HG03342 (cell line): ENCODE measurements around the gene FRY.
"Not testable (repeated sequence)": the region's sequence is repeated elsewhere in the genome, so short reads cannot be mapped to it uniquely, and the experiment has no call there.

Experiments used
- ATAC-seq: cut with Tn5 transposase; IDR thresholded peaks from one replicate; pipeline ENCODE4 v1.9.1; 2021; ENCODE audit warnings: mild to moderate bottlenecking, moderate library complexity; ENCODE audit not compliant: unreplicated experiment

Gene FRY

DNA sequence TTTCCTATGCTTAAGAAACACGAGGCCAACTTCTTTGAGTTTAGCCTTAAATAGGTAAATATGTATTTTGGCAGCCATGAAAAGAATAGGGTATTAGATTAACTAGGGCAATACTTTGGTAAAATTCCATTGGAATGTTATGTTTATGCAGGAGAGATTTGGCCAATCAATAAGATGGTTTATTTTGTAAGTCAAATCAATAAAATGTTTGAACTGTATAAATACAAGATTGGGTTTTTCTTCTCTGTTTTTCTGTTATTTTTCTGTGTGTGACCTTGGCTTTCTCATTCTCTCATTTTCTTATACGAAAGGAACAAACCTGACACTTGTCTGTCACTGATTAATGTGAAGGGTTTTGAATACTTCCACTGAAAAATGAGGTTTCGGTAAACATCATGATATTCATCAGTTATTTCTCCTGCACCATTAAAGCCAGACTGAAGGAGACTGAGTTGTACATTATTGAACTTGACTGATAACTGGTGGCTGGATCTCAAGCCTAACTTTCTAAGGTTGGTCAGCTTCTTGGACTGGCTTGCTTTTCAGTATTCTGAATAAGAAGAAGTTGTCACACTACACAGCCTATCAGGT, 8.6 kb downstream of the FRY start:
- ATAC-seq: no peak

DNA sequence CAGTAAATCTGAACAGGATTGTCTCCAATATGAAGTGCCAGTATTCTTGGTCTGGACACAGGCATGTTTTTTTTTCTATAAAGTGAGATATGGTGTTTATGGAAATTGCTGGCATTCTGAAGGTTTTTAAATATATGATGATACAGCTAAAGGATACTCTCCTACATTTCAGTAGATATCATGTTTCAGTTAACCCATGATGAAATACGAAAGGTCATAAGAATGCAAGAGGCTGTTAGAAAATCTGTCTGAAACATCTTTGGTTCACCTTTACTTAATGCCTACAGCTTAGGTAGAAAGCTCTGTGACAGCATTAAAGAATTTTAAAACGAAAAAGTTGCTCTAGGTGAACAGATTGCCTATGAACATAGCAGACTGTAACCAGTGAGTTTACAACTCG, 9.1 kb downstream of the FRY start:
- ATAC-seq: no peak

DNA sequence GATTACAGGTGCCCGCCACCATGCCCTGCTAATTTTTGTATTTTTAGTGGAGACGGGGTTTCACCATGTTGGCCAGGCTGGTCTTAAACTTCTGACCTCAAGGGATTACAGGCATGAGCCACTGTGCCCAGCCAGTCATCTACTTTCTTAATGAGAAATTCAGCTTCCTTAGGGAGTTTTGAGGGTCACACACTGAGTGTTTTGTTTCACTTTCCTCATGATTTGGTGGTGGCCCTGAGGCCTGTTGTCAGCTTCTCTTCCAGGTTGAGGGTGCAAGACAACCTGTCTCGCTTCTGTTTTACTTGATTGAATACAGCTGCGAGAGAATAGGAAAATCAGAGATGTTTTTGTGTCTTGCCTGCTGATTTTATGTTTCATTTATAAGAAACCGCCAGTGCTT, 9.9 kb downstream of the FRY start:
- peak; percentile 78 for ATAC-seq

DNA sequence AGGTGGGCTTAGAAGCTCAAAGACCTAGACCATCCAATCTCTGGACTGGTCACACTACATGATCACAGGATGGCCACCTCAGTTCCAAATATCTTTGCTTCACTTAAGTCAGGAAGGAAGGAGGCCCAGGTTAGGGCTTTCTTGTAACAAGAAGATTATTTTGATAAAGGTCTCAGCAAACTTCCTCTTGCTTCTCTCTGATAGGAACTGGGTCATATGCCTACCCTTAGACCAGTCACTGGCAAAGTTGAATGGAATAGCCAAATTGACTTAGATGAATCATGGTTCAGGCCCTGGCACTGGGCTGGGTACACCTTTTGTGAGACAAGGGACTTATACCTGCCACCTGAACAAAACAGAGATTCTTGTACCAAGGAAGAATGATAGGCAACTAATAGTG, 11.0 kb downstream of the FRY start:
- no peak for ATAC-seq

DNA sequence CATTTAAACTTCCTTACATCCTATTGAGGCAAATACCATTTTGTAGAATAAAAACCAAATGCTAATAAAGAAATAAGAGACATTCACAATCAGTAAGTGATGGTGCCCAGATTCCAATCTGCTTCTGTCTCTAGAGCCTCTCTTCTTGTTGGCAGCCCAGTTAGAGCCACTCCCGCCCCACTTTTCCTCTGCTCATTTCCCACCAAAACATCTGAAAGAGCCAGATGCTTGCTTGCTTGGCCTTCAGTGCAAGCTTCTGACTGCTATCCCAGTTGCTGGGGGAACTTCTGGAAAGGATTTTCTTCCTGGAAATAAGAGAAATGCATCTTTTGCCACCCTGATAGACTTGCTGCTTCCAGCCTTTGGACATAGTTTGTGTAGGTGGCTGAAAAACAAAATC, 12.9 kb downstream of the FRY start:
- ATAC-seq: no peak

DNA sequence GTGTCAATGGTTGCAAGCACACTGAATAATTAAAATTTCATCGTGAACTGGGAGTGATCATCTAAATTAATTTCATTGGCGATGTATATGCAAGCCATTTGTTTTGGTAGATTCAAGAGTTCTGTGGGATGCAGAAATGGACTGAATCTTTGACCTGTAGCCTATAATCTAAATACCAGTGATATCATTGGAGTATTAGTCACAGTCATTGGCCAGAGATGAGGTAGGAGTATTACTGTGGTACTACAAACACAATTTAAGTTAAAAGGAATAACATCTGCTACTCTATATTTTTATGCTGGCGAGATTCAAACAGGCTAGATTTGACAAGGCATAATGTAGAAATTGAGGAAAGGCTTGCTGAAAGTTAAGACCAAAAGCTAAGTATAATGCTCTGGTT, 14.0 kb downstream of the FRY start:
- ATAC-seq: no peak

DNA sequence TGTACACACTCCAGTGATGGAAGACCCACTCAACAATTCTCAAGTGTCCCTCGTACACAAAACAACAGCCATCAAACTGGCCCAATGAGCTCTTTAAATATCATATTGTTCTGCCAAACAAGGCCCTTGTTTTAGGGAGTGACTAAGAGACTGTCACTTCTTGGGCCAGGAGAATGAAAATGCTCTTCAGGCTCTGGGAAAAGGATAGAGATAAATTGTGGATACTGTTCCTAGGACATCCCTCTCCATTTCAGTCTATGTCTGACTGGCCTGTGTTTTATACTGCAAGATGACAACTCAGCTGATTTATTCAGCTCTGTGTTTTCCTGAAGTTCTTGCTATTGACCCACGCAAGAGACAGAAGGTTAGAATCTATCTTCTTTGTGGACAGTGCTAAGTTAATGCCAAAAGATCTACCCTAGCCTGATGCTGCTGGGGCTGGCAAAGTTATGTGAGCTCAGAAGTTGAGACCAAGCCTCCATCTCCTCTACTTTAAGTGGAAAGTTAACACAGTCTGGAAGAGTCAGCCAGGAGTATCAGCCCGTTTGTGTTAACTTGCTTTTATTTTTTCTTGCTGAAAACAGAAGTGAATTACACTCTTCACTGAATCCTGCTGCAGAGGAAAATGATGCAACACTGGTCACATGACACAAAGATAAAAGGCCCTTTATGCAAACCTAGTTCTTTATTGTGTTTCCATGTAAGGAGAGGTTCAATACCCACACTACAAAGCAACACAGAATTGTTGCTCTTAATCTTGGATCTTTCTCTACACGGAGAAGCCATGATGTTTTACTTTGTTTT, 14.6 kb downstream of the FRY start:
- ATAC-seq: no peak

DNA sequence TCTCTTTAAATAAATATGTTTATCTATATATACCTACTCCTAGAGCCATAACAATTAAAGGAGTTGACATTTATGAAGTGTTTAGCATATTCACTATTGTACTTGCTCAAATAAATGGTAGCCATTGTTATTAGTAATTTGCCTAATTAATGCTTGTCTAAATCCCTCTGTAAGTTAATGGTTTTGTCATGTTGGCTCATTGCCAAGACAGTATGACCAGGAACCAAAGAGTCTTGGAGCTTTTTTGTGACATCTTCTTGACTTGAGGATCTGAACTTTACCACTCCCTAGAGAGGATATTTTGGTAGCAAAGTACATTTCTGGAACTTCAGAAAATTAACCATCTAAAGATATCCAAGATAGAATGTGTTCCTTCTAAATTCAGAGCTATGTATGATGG, 15.5 kb downstream of the FRY start:
- ATAC-seq: no peak

DNA sequence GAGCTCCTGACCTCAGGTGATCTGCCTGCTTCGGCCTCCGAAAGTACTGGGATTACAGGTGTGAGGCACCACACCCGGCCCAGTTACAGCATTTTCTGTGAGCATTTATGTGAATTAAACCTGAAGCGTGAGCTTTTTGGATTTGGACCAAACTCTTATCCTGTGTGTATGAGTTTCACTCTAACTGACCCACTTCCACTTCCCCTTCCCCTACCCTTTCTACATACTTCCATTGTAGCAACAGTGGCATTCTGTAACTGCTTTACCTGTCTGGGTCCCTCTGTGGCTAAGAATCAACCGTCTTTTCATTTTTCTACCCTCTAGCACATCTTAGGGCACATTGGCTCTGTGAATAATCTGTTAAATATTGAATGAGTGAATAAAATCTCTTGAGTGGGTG, 16.2 kb downstream of the FRY start:
- no peak for ATAC-seq

DNA sequence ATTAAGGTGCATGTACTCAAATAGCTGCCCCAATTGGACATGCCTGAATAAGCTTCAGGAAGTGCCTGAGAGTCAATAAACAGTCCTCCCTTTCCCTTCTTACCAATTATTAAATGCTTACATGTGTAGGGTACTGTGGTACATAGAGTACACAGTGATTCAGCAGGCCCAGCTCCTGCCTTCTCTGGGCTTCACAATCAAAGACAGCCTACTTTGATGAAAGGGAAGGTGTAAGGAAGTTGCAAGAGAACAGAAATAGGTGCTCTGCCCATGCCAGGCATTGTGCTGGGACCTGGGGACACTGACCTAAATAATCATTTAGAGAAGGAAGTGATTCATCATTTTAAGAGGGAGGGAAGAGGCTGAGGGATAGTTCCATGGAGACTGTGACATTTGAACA, 17.2 kb downstream of the FRY start:
- no peak for ATAC-seq

DNA sequence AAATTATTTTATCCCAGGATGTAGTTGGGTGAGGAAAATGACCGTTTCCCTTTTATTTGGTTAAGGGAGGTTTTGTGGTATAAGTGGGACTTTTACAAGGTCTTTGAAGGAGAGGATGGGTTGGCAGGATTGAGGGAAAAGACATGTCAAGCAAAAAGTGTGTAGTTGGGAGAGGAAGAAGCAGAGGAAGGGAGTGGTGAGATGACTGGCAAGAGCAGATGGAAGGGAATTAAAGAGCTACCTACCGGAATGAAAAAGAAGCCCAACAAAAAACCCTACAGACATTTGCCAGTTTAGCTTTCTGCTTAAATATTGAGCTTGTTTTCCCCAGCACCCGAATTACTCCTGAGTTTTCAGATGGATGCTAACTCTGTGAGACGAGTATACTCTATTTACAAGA, 19.6 kb downstream of the FRY start:
- ATAC-seq: no peak

DNA sequence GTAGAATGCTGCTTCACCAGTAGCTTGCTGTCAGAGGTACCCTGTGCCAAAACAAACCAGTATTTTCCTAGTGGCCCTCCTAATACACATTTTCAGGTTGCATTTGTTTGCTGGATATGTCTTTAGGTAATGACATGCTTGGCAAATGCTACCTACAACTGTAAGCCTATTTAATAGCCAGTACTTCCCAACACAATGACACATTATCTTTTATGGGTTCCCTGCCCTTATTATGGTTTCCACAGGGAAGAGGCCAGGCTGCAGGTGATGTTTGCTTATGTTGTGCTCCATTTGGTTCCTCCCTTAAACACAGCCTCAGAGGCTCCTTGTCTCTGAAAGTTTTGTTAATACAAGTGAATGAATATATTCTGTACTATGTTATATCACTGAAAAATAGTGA, 24.7 kb downstream of the FRY start:
- no peak for ATAC-seq

DNA sequence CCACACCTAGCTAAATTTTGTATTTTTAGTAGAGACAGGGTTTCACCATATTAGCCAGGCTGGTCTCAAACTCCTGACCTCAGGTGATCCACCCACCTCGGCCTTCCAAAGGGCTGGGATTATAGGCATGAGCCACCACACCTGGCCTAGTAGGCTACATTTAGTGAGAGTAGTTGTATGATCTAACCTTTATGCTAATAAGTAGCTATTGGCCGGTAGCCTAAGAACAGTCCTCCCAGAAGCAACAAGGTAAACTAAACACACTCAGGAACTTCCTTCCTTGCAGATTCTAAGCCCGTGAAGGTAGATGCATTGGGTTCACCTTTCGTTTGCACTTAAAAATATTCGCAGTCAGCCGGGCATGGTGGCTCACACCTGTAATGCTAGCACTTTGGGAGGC, 25.8 kb downstream of the FRY start:
- ATAC-seq: not testable (repeated sequence)

DNA sequence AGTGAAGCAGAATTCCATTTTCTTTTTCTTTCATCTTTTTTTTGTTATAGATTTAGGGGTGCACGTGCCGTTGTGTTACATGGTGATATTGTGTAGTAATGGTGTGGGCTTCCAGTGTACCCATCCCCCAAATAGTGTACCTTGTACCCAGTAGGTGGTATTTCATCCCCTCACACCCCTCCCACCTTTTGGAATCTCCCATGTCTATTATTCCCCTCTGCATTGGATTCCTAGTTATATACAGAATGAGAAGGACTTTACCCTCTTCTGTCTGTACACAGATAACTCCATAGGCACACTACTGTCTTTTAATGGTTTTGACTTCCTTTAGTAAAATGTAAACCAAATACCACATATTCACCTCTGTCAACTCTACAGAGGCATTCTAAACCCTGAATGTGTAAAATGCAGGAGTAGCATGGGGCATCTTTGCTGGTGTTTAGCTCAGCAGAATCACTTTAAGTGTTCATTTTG, 28.0 kb downstream of the FRY start:
- no peak for ATAC-seq

DNA sequence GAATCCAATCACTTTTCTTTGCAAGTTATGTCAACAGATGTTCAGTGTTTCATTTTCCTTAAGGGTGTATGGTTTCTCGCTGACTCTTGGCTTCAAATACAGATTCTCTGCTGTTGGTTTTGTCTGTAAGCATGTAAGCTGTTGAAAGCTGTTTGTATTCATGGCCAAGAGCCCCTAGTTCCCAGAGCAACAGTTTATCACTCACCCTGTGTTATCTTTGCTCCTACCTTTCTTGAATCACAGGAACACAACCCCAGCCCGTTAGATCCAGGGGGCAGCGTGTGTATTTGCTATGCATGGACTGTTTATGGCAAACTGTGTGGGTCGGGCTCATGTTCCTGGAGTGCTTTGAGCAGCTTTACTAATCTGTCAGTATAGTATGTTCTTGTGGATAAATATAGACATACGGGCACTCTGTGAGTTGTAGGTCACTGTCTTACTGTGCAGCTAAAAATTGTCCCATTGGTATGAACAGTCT, 28.9 kb downstream of the FRY start:
- ATAC-seq: no peak

DNA sequence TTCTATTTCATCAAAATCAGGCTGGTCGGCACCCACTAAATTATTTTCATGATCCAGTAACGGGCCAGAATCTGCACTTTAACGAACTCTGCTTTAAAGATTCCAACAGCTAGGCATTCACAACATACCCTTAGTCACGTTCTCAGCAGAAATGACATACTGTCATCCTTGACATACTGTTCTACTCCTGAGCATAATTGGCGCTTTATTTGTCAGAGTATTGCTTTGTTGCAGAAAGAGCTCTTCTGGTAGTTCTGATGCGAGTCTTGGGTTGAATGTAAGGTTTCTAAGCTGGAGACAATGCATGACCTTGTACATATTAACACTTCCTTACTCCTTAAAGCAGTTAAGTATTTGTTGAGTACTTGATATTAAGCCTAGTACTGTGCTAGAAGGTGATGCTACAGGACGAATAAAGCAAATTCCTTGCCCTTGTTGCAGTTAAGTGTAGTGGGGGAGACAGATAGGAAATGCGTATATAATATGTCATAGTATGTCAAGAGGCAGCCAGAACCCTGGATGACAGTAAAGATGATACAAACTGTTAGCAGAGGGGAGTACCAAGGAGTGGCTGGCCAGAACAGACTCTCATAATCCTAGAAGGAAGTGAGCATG, 32.2 kb downstream of the FRY start:
- ATAC-seq: no peak

DNA sequence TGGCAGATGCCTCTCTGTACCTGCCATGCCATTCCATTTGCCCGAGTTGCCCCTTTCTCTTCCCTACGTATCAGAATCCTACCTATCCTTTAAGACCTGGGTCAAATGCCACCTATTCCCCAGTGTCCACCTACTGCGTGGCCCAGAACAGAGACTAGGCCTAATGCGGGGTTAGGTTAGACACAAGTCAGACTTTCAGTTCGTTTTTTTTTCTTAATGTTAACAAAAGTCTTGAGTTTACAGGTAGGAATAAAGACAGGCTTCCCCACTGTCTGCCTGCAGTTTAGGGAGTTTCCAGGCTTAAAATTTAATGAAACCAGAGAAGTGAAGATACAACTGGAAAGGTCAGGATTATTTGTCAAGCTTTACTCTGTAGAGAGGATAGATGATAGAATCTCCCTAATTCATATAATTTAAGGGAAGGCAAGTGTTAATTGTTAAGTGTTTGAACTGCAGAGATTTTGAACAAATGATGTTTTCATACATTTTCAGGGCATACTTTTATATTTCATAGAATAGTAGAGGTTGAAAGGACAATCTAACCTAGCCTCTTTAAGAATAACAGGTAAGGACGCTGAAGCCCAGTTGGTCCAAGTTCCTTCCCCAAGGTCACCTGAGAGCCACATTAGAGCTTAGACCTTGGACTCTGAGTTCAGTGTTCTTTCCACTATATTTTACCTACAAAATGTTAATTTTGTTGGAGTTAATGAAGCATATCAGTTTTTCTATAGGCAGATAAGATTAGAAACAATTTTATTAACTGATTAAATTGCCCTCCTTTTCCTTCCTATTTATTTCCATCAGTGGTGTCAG, 35.8 kb downstream of the FRY start:
- ATAC-seq: no peak

DNA sequence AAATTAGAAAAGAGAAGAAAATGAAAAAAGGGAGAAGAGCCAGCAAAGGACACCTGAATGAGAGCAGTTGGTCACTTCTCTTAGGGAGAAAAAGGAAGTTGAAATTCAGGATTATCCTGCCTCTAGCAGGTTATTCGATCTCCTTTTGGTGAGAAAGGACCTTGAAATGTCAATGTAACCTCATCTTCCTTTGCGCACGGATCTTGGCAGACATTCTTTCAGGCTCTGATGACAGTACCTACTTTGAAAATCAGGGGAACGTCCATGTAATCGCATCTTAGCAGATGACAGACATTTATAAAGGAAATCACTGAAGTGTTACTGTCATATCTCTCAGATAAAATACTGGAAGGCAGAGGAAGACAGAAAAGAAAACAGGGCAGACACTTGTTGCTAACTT, 36.7 kb downstream of the FRY start:
- no peak for ATAC-seq

DNA sequence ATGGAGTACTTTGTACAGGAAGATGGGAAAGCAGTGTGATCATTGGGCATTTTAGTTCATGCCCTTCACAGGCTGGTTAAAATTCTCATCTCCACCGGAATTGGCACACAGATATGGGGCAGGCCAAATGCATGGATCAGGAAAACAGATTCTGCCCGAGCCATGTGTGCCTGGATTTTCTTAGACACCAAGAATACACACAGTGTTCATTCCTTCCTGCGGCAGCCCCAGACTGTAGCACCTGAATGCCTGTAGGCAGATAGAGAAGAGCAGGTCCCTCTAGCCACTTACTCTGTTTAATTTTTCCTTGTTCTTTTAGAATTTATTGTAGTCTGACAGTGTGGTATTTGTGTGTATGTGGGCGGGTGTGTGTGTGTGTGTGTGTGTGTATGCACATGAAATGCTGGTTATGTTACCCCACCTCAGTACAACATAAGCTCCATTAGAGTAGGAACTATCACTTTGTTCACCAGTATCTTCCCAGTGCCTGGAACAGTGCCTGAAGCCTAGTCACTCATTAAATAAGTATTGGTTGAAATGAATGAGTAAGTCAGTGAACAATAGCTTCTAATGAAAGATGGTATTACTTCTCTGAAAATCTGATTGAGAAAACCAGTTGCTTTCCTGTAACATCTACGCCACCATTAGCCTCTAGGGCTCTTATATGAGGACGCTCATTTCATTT, 41.7 kb downstream of the FRY start:
- ATAC-seq: no peak

DNA sequence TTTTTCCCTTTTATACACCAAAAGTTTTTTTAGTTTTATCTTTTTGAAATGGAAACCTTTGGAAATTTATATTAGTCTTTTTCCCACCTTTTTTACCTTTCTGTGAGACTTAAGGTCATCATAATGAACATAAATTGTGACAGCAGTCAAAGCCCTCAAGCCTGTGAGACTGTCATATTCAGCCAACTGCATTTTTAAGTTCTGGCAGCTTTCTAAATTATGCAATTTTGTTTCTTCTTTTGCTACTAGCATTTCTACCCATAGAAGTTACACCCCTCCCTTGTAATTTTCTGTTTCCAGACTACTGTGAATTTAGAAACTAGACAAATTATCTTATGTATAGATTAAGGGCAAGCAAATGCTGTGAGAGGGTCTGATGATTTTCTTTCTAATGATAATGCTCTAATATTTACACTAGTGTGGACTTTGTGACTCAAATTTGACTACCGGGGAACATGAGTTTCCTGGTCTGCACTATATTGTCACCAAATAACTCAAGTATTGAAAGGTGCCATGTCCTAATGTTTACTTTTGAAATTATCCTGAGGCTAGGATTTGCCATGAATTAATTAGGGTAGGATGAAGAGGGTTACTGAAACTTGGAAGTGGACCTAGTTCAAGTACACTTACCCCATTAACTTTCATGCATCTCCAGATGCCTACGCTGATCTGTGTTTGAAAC, 43.7 kb downstream of the FRY start:
- ATAC-seq: no peak
